CD14-positive monocyte (primary cell): Measurements from ENCODE around the gene STAP2. TPM values are rescaled to one million over a fixed set of nuclear protein-coding genes. Genes with fewer than 3 reads are reported as not detected.
"Not testable (repeated sequence)": the region's sequence is repeated elsewhere in the genome, so short reads cannot be mapped to it uniquely, and the experiment has no call there.

Experiments
- DNase-seq, 3 donors: peaks; one replicate each; pipeline ENCODE4 v3.0.0-alpha.2; 2011 to 2022
- H2AFZ ChIP-seq: 2 replicates; pipeline ENCODE4 v1.6.0; 2012; ENCODE audit warnings: mild to moderate bottlenecking, low read depth, low read length, inconsistent platforms; ENCODE audit not compliant: insufficient read depth, poor library complexity, severe bottlenecking
- H3K27ac ChIP-seq, 2 donors: 1 replicate in 1 of 2; 2 replicates in 1 of 2; pipeline ENCODE4 v1.5.1; 2012 to 2013; ENCODE audit warnings: low read length in 2 of 2, control low read depth in 1 of 2, inconsistent platforms in 1 of 2, low read depth in 1 of 2, mild to moderate bottlenecking in 1 of 2
- H3K27me3 ChIP-seq, 2 donors: one replicate each; pipeline versions ENCODE4 v1.6.0 to v1.6.1; 2011 to 2013; ENCODE audit warnings: low read length in 2 of 2; ENCODE audit not compliant: control insufficient read depth in 2 of 2, insufficient read depth in 2 of 2
- H3K36me3 ChIP-seq, 2 donors: replicated peaks in 1 of 2; 1 replicate in 1 of 2; 2 replicates in 1 of 2; pipeline versions ENCODE4 v1.5.1 to v1.6.1; 2012 to 2013; ENCODE audit warnings: low read length in 2 of 2, control low read depth in 1 of 2, inconsistent platforms in 1 of 2, mild to moderate bottlenecking in 1 of 2; ENCODE audit not compliant: insufficient read depth in 2 of 2, control insufficient read depth in 1 of 2
- H3K4me1 ChIP-seq, 2 donors: 1 replicate in 1 of 2; 2 replicates in 1 of 2; pipeline versions ENCODE4 v1.5.1 to v1.6.1; 2012 to 2013; ENCODE audit warnings: low read length in 2 of 2, control low read depth in 1 of 2, inconsistent platforms in 1 of 2, mild to moderate bottlenecking in 1 of 2, moderate library complexity in 1 of 2; ENCODE audit not compliant: insufficient read depth in 2 of 2, control insufficient read depth in 1 of 2
- H3K4me2 ChIP-seq: replicated peaks from 2 replicates; pipeline ENCODE3; 2012; ENCODE audit warnings: low read length, moderate library complexity, mild to moderate bottlenecking; ENCODE audit not compliant: poor library complexity, severe bottlenecking; ENCODE audit errors: extremely low read depth
- H3K4me3 ChIP-seq, 3 experiments: fragments of 200-600 bp in 1 of 3; sonication (generic) in 1 of 3; replicated peaks in 1 of 3; 1 replicate in 2 of 3; 2 replicates in 1 of 3; pipeline ENCODE4 v1.5.1; 2011 to 2013; ENCODE audit warnings: low read length in 3 of 3, mild to moderate bottlenecking in 3 of 3, control low read depth in 2 of 3, low read depth in 2 of 3, inconsistent platforms in 1 of 3, moderate library complexity in 1 of 3
- H3K79me2 ChIP-seq: 2 replicates; pipeline ENCODE4 v1.6.0; 2012; ENCODE audit warnings: mild to moderate bottlenecking, control low read depth, inconsistent platforms, low read length, moderate library complexity; ENCODE audit not compliant: insufficient read depth
- H3K9ac ChIP-seq: 2 replicates; pipeline ENCODE4 v1.6.0; 2017; ENCODE audit warnings: low read length, mild to moderate bottlenecking; ENCODE audit not compliant: insufficient read depth, poor library complexity, severe bottlenecking
- H3K9me3 ChIP-seq, 2 donors: replicated peaks in 1 of 2; 1 replicate in 1 of 2; 2 replicates in 1 of 2; pipeline versions ENCODE4 v1.5.1 to v1.6.1; 2012 to 2013; ENCODE audit warnings: low read length in 2 of 2, control low read depth in 1 of 2; ENCODE audit not compliant: control insufficient read depth in 1 of 2, insufficient read depth in 1 of 2
- H4K20me1 ChIP-seq: 2 replicates; pipeline ENCODE4 v1.6.0; 2012; ENCODE audit warnings: mild to moderate bottlenecking, low read length, control low read depth, moderate library complexity; ENCODE audit not compliant: insufficient read depth
- H3K27ac Mint-ChIP-seq, 7 donors: one replicate each; pipeline ENCODE4 v1.8.0; 2020; ENCODE audit warnings: mild to moderate bottlenecking in 7 of 7, mixed read lengths in 7 of 7, moderate library complexity in 6 of 7, inconsistent platforms in 2 of 7
- H3K27me3 Mint-ChIP-seq, 3 donors: one replicate each; pipeline ENCODE4 v1.8.0; 2021 to 2022; ENCODE audit warnings: low read depth in 3 of 3, mild to moderate bottlenecking in 3 of 3, mixed read lengths in 3 of 3, moderate library complexity in 3 of 3, inconsistent platforms in 1 of 3
- H3K36me3 Mint-ChIP-seq, 2 donors: one replicate each; pipeline ENCODE4 v1.8.0; 2020; ENCODE audit warnings: mixed read lengths in 2 of 2, inconsistent platforms in 1 of 2, mild to moderate bottlenecking in 1 of 2
- H3K4me1 Mint-ChIP-seq: one replicate; pipeline ENCODE4 v1.8.0; 2020; ENCODE audit warnings: mild to moderate bottlenecking, mixed read lengths
- H3K4me3 Mint-ChIP-seq, 2 donors: one replicate each; pipeline ENCODE4 v1.8.0; 2020; ENCODE audit warnings: mild to moderate bottlenecking in 2 of 2, mixed read lengths in 2 of 2, moderate library complexity in 1 of 2
- H3K9me3 Mint-ChIP-seq, 7 donors: one replicate each; pipeline ENCODE4 v1.8.0; 2020 to 2022; ENCODE audit warnings: mixed read lengths in 7 of 7, mild to moderate bottlenecking in 6 of 7, moderate library complexity in 6 of 7, inconsistent platforms in 2 of 7
- WGBS: methylation state at CpG from one replicate; pipeline ENCODE4 v1.1.5; 2013; ENCODE audit warnings: missing lambda C conversion rate; ENCODE audit not compliant: insufficient coverage; 5-methylcytosine and 5-hydroxymethylcytosine counted together
- intact Hi-C, 2 donors: fragments of 100-400 bp; cut with micrococcal nuclease; formaldehyde crosslinking; loops; one replicate each; pipeline versions ENCODE4 v1.15.0 to v1.15.1; 2023
- polyA plus RNA-seq, 3 donors: library from polyadenylated mRNA; depleted of rRNA in 1 of 3; unstranded in 2 of 3; stranded (reverse) in 1 of 3; fragments of 300-500 nt in 2 of 3; fragments of >200 nt in 1 of 3; fragmentation: Illumina TruSeq in 2 of 3; gene quantifications; 1 replicate in 2 of 3; 2 replicates in 1 of 3; pipeline ENCODE4 v1.2.3, GENCODE V29; 2012 to 2021
- TF ChIP-seq, protein P1 (sequence below): fragments of 200-600 bp; IDR thresholded peaks from one replicate; pipeline ENCODE4 v1.8.0; 2022; ENCODE audit warnings: antibody characterized with exemption, mild to moderate bottlenecking

Gene STAP2
- polyA plus RNA-seq, 3 donors: 0.11 to 0.17 TPM; not detected in 1

DNA sequence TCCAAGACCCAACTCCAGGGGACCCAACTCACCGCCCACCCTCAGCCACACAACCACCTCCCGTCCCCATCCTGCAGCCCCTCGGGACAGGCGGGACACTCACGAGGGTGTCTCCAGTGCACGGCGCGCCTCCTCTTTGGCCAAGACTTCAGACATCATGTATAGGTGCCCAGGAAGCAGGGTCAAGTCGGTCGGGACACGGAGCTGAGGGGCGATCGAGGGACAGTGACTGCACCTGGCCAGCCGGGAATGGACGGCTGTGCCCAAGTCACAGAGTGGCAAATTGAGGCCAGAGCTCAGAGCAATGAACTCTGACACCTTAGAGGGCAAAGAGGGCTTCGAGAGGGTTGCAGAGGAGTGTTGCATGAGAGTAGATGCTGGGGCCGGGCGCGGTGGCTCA, 8.8 kb downstream of the STAP2 start:
- DNase-seq: no peak
- H3K36me3 Mint-ChIP-seq: peaks cover 3% of the 10 kb centered on the region in 2 donors
- intact Hi-C loops: loop anchor here in 1 of 2 donors (2.0 to 10.0 kb wide), 3 partner anchors 13 to 345 kb away; partner anchors contain the start of genes MPND, MYDGF and YJU2

GRCh38 chr19:4328991-4329681, 9.5 kb downstream of the STAP2 start:
- H3K9ac ChIP-seq: peak overlapping the region; percentile 40
- intact Hi-C loops: loop anchor here (1.0 to 10.0 kb wide), 3 partner anchors 13 to 346 kb away; partner anchors contain the start of genes MPND (in 1 of the 2) and MYDGF (in 1 of the 2)

More for the DNA sequence above, 8.8 kb downstream of the STAP2 start:
- 98% methylated on average over 15 of the region's 19 CpGs for WGBS
- Histone ChIP-seq H3K36me3 (no peaks in the 10 kb centered on the region), H2AFZ (no peak overlapping the region), H3K4me2 (no peak overlapping the region), H3K4me1 (peaks cover 23 to 26% of the 10 kb centered on the region in 2 donors), H3K9me3 (peaks cover 0 to 15% of the 10 kb centered on the region in 2 donors), H3K4me3 (no peak overlapping the region), H3K9ac (no peak overlapping the region), H3K79me2 (no peaks in the 10 kb centered on the region), H4K20me1 (no peaks in the 10 kb centered on the region), H3K27ac (no peak overlapping the region), H3K27me3 (peaks cover 2 to 28% of the 10 kb centered on the region in 2 donors)
- Mint-ChIP-seq H3K27ac (no peak overlapping the region), H3K4me3 (no peak overlapping the region), H3K9me3 (peaks cover 13 to 26% (median 17%) of the 10 kb centered on the region in 7 donors), H3K4me1 (peaks cover 30% of the 10 kb centered on the region), H3K27me3 (peaks cover 28 to 42% (median 41%) of the 10 kb centered on the region in 3 donors)
- TF ChIP-seq, protein P1, sequence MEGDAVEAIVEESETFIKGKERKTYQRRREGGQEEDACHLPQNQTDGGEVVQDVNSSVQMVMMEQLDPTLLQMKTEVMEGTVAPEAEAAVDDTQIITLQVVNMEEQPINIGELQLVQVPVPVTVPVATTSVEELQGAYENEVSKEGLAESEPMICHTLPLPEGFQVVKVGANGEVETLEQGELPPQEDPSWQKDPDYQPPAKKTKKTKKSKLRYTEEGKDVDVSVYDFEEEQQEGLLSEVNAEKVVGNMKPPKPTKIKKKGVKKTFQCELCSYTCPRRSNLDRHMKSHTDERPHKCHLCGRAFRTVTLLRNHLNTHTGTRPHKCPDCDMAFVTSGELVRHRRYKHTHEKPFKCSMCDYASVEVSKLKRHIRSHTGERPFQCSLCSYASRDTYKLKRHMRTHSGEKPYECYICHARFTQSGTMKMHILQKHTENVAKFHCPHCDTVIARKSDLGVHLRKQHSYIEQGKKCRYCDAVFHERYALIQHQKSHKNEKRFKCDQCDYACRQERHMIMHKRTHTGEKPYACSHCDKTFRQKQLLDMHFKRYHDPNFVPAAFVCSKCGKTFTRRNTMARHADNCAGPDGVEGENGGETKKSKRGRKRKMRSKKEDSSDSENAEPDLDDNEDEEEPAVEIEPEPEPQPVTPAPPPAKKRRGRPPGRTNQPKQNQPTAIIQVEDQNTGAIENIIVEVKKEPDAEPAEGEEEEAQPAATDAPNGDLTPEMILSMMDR: no peak

More at GRCh38 chr19:4328991-4329681, 9.5 kb downstream of the STAP2 start:
- Histone ChIP-seq H3K4me2 (peak overlapping the region; percentile 77), H3K4me3 (peak overlapping the region in 2 of 3 experiments; percentile 27 to 65), H3K9me3 (peaks cover 0 to 15% of the 10 kb centered on the region in 2 donors), H3K27me3 (peaks cover 2 to 28% of the 10 kb centered on the region in 2 donors), H3K4me1 (peaks cover 23 to 26% of the 10 kb centered on the region in 2 donors), H2AFZ (peak overlapping the region; percentile 79)
- not testable (repeated sequence) for H3K36me3 ChIP-seq, H4K20me1 ChIP-seq, DNase-seq, H3K27ac ChIP-seq, H3K79me2 ChIP-seq, H3K36me3 Mint-ChIP-seq
- 54% methylated on average over 24 of the region's 35 CpGs for WGBS
- Mint-ChIP-seq H3K27ac (peak overlapping the region in 1 of 7 donors; percentile 36), H3K4me1 (peaks cover 30% of the 10 kb centered on the region), H3K9me3 (peaks cover 8 to 26% (median 17%) of the 10 kb centered on the region in 7 donors), H3K4me3 (peak overlapping the region; percentile 73 to 85), H3K27me3 (peaks cover 28 to 45% (median 41%) of the 10 kb centered on the region in 3 donors)
